Endothelial cell of umbilical vein (primary cell): ENCODE data around the gene VWCE. TPM values are rescaled to one million over a fixed set of nuclear protein-coding genes. Genes with fewer than 3 reads are reported as not detected.
"Not testable (repeated sequence)": the region's sequence is repeated elsewhere in the genome, so short reads cannot be mapped to it uniquely, and the experiment has no call there.

Source experiments
- BruUV-seq: library from RNA; stranded (reverse); fragments of 400-500 nt; replicated peaks from 2 replicates; lab custom pipeline; 2021; lab: Mats Ljungman, UMichigan
- CTCF ChIA-PET: fragments of 300-600, 350-600 bp; sonication (Branson Sonifier 250); formaldehyde crosslinking; loops from one replicate; lab custom pipeline; 2021; ENCODE audit warnings: antibody characterized with exemption, inconsistent platforms; lab: Charles Lee
- POLR2A ChIA-PET: fragments of 300-600, 350-600 bp; sonication (Branson Sonifier 250); formaldehyde crosslinking; loops from one replicate; lab custom pipeline; 2021; ENCODE audit warnings: antibody characterized with exemption, inconsistent platforms; lab: Charles Lee
- DNase-seq: peaks from one replicate; pipeline ENCODE4 v3.0.0-alpha.2; 2011; ENCODE audit warnings: low read depth, low spot score
- FAIRE-seq: peaks from 2 replicates; lab custom pipeline; 2011; peaks lifted over from hg19 to GRCh38; lab: Jason Lieb, UNC
- H2AFZ ChIP-seq: 2 replicates; pipeline ENCODE4 v1.6.0; 2012; ENCODE audit warnings: low read depth, low read length, control low read depth, inconsistent platforms
- H3K27ac ChIP-seq: 2 replicates; pipeline ENCODE4 v1.5.1; 2011; ENCODE audit warnings: low read depth, mild to moderate bottlenecking, control low read depth, low read length, moderate library complexity; ENCODE audit not compliant: insufficient read depth
- H3K27me3 ChIP-seq, 2 experiments: 2 replicates each; pipeline versions ENCODE4 v1.6.0 to v1.6.1; 2011; ENCODE audit warnings: low read length in 2 of 2, mixed read lengths in 1 of 2; ENCODE audit not compliant: control insufficient read depth in 2 of 2, insufficient read depth in 2 of 2
- H3K36me3 ChIP-seq, 2 experiments: 2 replicates in 1 of 2; 3 replicates in 1 of 2; pipeline ENCODE4 v1.5.1; 2011; ENCODE audit warnings: low read length in 2 of 2, mild to moderate bottlenecking in 1 of 2, moderate library complexity in 1 of 2; ENCODE audit not compliant: control insufficient read depth in 2 of 2, insufficient read depth in 2 of 2; ENCODE audit errors: extremely low read depth in 1 of 2
- H3K4me1 ChIP-seq: 3 replicates; pipeline ENCODE4 v1.5.1; 2011; ENCODE audit warnings: mild to moderate bottlenecking, low read length; ENCODE audit not compliant: control insufficient read depth, insufficient read depth; ENCODE audit errors: extremely low read depth
- H3K4me2 ChIP-seq: 2 replicates; pipeline ENCODE4 v1.6.1; 2011; ENCODE audit warnings: low read length, control low read depth, mixed read lengths; ENCODE audit not compliant: insufficient read depth
- H3K4me3 ChIP-seq, 3 experiments: fragments of 200-600 bp in 1 of 3; sonication (generic), shearing (Covaris generic) in 1 of 3; replicated peaks in 1 of 3; 2 replicates each; pipeline ENCODE4 v1.5.1; 2011 to 2016; ENCODE audit warnings: control low read depth in 3 of 3, low read length in 3 of 3, mild to moderate bottlenecking in 2 of 3, inconsistent platforms in 1 of 3, low read depth in 1 of 3, moderate library complexity in 1 of 3; ENCODE audit not compliant: insufficient read depth in 1 of 3
- H3K79me2 ChIP-seq: 2 replicates; pipeline ENCODE4 v1.6.0; 2012; ENCODE audit warnings: low read length, inconsistent platforms; ENCODE audit not compliant: control insufficient read depth, insufficient read depth
- H3K9ac ChIP-seq: replicated peaks from 2 replicates; pipeline ENCODE3; 2011; ENCODE audit warnings: low read length, control low read depth; ENCODE audit not compliant: insufficient read depth; ENCODE audit errors: extremely low read depth
- H3K9me1 ChIP-seq: replicated peaks from 3 replicates; pipeline ENCODE4 v1.6.0; 2011; ENCODE audit warnings: mild to moderate bottlenecking, low read length; ENCODE audit not compliant: control insufficient read depth, insufficient read depth; ENCODE audit errors: extremely low read depth
- H3K9me3 ChIP-seq: replicated peaks from 2 replicates; pipeline ENCODE4 v1.5.1; 2012; ENCODE audit warnings: low read length, inconsistent platforms; ENCODE audit not compliant: control insufficient read depth, insufficient read depth
- H4K20me1 ChIP-seq: replicated peaks from 2 replicates; pipeline ENCODE3; 2011; ENCODE audit warnings: mild to moderate bottlenecking, low read length; ENCODE audit not compliant: control insufficient read depth, insufficient read depth; ENCODE audit errors: extremely low read depth
- dilution Hi-C: fragments of 300-500 bp; cut with MboI; formaldehyde crosslinking; loops from one replicate; pipeline ENCODE4 v1.15.0; 2019; ENCODE audit warnings: low sequenced_read_pairs; ENCODE audit not compliant: extremely low pct_ligation_motif_present
- intact Hi-C: fragments of 100-400 bp; cut with micrococcal nuclease; formaldehyde crosslinking; loops from one replicate; pipeline ENCODE4 v1.10.0; 2022
- polyA plus RNA-seq, 4 experiments: library from polyadenylated mRNA; depleted of rRNA in 3 of 4; stranded (reverse) in 3 of 4; unstranded in 1 of 4; fragments of >200 nt; gene quantifications; 2 replicates each; pipeline versions ENCODE4 v1.2.1 to v1.2.3, GENCODE V29; 2011 to 2012; ENCODE audit warnings: missing spikeins in 1 of 4
- total RNA-seq: library from RNA; stranded (reverse); gene quantifications from 2 replicates; pipeline ENCODE4 v1.2.3, GENCODE V29; 2021

VWCE gene
- total and polyA plus RNA-seq, 2 donors (not counting 3 experiments of a cell fraction or from before 2014, with no cell fraction given), result 6.5 to 14.4 TPM

DNA sequence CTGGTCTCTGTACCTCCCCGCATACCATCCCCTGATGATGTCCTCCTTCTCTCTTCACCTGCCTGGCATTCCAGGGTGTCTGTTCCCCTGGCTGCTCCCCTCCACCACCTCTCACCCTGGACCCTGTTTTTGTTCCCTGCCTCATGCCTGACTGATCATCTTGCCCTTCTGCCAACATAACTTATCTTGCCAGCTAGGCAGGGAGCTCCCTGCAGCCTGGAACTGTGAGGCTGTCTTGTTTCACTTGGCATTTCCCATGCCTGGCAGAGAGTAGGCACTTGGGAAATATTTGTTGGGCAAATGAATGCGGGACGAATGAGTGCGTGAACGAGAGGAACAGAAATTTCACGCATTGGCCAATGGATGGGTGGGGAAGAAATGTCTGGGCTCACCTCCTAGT lies 65.7 kb downstream of the VWCE start:
- H3K36me3 ChIP-seq, H3K9me3 ChIP-seq, H3K4me3 ChIP-seq, CTCF ChIA-PET, H3K4me2 ChIP-seq, H3K9me1 ChIP-seq, intact Hi-C loops, H3K9ac ChIP-seq, H2AFZ ChIP-seq, H3K79me2 ChIP-seq, H4K20me1 ChIP-seq, H3K4me1 ChIP-seq, FAIRE-seq, H3K27ac ChIP-seq, POLR2A ChIA-PET, H3K27me3 ChIP-seq, dilution Hi-C loops, BruUV-seq, DNase-seq: not testable (repeated sequence)

DNA sequence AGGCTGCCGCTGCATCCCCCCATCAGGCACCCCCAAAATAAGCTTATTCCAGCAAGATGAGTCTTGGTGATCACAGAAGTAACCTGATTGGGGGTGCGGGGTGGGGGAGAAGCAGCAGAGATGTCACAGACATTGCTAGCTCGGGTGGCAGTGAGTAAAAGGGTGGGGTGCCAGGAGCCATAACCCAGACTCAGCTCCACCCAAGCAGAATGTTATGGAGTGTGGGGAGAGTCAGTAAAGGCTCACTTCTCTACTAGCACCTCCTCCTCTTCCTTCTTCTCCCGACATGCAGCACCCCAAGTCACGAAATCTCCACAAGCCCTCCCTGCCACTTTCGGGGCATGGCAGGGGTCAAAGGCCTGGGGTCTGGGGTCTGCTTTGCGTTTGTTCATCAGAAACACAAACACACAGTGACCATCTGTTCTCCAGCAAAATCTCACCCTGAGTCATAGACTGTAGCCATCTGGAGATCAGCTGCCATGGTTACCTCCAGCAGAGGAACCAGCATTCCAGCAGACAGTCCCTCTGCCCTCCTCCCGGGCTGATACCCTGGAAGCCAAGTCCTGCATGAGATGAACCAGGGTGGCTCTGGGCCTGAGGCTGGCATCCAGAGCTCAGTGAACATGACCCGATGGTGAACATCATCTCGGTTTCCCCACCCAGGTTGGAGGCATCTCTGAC lies 68.5 kb downstream of the VWCE start:
- dilution Hi-C loops, H3K79me2 ChIP-seq, H4K20me1 ChIP-seq, H3K9me1 ChIP-seq, POLR2A ChIA-PET, intact Hi-C loops, DNase-seq, H3K4me3 ChIP-seq, H3K9ac ChIP-seq, H2AFZ ChIP-seq, H3K4me1 ChIP-seq, H3K27ac ChIP-seq, CTCF ChIA-PET, FAIRE-seq, BruUV-seq, H3K4me2 ChIP-seq, H3K27me3 ChIP-seq, H3K9me3 ChIP-seq, H3K36me3 ChIP-seq: not testable (repeated sequence)

DNA sequence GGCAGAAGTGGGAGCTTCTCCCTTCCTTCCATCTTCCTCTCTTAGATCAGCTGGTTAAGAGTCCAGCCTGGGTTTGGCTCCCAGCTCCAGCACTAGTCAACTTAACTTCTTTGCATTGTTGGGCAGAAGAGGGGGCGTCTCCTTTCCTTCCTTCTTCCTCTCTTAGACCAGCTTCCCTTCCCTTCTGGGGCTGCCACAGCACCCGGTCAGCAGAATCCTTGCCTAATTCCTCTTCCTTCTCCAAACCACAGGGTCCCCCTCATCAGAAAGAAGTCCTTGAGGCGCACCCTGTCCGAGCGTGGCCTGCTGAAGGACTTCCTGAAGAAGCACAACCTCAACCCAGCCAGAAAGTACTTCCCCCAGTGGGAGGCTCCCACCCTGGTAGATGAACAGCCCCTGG lies 72.4 kb downstream of the VWCE start:
- H3K9ac ChIP-seq, H4K20me1 ChIP-seq, H3K36me3 ChIP-seq, H3K27me3 ChIP-seq, CTCF ChIA-PET, H3K27ac ChIP-seq, H3K79me2 ChIP-seq, H3K4me2 ChIP-seq, DNase-seq, H3K4me1 ChIP-seq, intact Hi-C loops, FAIRE-seq, H3K9me1 ChIP-seq, POLR2A ChIA-PET, H3K9me3 ChIP-seq, H2AFZ ChIP-seq, BruUV-seq, H3K4me3 ChIP-seq, dilution Hi-C loops: not testable (repeated sequence)

DNA sequence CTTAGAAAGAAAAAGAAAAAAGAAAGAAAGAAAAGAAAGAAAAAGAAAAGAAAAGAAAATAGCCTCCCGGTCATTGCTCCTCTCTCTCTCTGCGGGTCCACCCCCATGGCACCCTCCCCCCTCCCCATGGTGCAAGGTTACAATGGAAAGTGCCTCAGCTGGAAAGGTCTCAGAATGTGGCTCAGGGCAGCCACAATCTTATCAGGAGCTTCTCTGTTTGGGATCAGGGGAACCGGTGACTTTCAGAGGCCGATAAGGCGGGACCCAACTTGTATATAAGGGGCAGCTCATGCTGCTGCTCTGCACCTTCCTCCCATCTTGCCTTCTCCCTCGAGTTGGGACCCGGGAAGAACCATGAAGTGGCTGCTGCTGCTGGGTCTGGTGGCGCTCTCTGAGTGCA lies 73.1 kb downstream of the VWCE start, which contains the start of gene PGA4:
PGA4 (plus strand) TSS at position 301 of the 400 bp plus-strand sequence; CDS start at position 355, 54 bp downstream.
- H3K4me2 ChIP-seq, H3K9me3 ChIP-seq, DNase-seq, FAIRE-seq, dilution Hi-C loops, H4K20me1 ChIP-seq, H3K9me1 ChIP-seq, H3K27me3 ChIP-seq, H3K9ac ChIP-seq, CTCF ChIA-PET, H3K36me3 ChIP-seq, POLR2A ChIA-PET, H3K79me2 ChIP-seq, BruUV-seq, intact Hi-C loops, H2AFZ ChIP-seq, H3K4me1 ChIP-seq, H3K4me3 ChIP-seq, H3K27ac ChIP-seq: not testable (repeated sequence)
